ENCODE data around the gene TAF1C.

- TF ChIP-seq POLR2A (IDR thresholded peaks at IDR 0.05; ENCODE audit: low read depth, low read length) (no peak), CTCF (IDR thresholded peaks at IDR 0.05; ENCODE audit: extremely low read depth in 1 of 2, insufficient read depth in 1 of 2, low read depth in 1 of 2, low read length in 2 of 2) (no peak), POLR2AphosphoS5 (IDR thresholded peaks at IDR 0.05; ENCODE audit: insufficient read depth, low read depth, low read length) (no peak), GATA2 (IDR thresholded peaks at IDR 0.05; ENCODE audit: insufficient read depth, insufficient read length, low read depth, low read length) (no peak)
Measured at GRCh38 chr16:84141143-84141670, 45.6 kb downstream of the TAF1C start.

Measured in endothelial cell of umbilical vein (primary cell).